GM12872 (cell line): Measurements from ENCODE around the gene PDLIM7.

Experiments used
- TF ChIP-seq, protein P1 (sequence below): IDR thresholded peaks from 3 replicates; pipeline ENCODE4 v1.5.1; 2011; ENCODE audit warnings: low read depth, mild to moderate bottlenecking, low read length, moderate library complexity; ENCODE audit not compliant: insufficient read depth

PDLIM7 gene

DNA sequence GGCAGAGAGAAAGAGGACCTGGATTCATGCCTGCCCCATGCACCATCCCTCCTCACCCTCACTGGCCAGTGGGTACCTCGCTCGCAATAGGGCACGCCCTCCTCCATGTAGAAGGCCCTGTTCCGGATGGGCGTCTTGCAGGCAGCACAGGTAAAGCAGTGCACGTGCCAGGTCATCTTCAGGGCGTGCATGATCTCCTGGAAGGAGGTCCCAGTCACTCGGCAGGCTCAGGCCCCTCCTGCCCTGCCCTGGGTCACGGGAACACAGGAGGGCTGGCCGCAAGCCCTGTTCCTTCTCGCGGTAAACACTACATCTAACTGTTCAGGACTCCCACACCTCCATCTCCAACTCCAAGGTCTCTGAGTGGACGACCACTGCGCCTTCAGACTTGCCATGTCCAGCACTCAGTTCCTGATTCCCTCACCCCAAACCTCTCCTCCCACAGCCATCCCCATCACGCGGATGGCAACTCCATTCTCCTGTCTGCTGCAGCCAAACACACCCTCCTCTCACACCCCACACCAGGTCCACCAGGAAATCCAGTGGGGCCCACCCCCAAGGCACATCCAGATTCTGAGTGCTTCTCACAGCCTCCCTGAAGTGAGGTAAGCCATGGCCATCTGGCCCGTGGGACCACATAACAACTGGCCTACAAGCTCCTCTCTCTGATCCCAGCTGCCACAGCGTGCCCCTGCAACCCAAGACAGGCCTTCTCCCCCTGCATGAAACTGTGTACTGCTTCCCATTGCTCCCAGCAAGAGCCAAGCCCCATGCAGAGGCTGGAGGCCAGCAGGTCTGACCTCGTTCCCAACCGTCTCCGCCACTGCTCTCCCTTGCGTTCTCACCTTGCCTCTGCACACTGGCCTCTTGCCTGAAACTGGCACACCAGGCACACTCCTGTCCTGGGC lies 13.2 kb downstream of the PDLIM7 start:
- TF ChIP-seq, protein P1, sequence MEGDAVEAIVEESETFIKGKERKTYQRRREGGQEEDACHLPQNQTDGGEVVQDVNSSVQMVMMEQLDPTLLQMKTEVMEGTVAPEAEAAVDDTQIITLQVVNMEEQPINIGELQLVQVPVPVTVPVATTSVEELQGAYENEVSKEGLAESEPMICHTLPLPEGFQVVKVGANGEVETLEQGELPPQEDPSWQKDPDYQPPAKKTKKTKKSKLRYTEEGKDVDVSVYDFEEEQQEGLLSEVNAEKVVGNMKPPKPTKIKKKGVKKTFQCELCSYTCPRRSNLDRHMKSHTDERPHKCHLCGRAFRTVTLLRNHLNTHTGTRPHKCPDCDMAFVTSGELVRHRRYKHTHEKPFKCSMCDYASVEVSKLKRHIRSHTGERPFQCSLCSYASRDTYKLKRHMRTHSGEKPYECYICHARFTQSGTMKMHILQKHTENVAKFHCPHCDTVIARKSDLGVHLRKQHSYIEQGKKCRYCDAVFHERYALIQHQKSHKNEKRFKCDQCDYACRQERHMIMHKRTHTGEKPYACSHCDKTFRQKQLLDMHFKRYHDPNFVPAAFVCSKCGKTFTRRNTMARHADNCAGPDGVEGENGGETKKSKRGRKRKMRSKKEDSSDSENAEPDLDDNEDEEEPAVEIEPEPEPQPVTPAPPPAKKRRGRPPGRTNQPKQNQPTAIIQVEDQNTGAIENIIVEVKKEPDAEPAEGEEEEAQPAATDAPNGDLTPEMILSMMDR, result no peak

DNA sequence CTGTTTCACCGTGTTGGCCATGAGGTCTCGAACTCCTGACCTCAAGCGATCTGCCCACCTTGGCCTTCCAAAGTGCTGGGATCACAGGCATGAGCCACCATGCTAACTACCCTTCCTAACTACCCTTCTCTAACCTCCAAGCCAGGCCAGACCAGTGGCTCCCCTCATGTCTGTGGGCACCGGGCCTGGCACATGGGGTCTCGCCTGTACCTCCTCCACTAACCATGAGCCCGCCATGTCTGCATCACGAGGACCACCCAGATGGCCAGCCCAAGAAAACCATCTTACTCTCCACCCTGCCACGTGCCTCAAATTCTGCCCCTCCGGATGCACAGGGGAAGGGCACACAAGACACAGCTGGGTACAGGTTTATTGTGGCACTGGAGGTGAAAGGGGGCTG lies 14.4 kb downstream of the PDLIM7 start:
- TF ChIP-seq, protein P1, result no peak

DNA sequence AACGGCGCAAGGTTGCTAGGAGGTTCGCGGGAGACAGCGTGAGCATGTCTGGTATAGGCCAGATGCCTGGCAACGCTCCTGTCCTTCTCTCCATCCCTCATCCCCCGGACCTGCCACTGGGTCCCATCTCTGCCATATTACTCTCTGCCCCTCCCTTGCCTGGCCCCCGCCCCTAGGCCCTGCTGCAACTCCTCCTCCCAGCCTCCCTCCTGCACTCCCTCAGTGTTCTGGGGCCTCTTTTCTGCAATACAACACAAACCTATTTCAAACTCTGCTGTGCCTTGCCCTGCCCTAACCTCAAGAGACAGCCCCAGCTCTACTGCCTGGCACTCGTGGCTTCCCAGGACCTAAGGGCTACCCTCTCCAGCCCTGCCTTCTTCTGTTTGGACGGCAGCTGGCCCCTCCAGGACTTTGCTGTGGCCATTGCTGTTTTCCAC lies 15.0 kb downstream of the PDLIM7 start:
- TF ChIP-seq, protein P1, result no peak

DNA sequence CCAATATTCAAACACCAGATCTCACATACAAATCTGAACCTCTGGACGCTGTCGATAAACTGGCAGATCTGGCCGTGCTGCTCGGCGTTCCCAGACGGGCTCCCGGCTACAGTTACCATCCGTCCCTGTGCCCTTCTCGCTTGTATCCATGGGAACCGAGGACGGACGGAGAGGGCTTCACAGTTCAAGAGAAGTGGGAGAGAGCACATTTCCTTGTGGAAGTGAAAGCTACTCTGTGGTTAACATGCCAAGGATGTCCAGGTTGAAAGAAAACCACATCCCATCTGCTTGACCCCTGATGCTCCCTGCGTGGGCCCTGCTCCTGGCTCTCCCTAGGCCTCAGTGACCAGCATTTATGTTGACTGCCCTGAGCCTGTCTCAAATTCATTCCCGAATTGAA lies 17.6 kb downstream of the PDLIM7 start:
- TF ChIP-seq, protein P1, result no peak

DNA sequence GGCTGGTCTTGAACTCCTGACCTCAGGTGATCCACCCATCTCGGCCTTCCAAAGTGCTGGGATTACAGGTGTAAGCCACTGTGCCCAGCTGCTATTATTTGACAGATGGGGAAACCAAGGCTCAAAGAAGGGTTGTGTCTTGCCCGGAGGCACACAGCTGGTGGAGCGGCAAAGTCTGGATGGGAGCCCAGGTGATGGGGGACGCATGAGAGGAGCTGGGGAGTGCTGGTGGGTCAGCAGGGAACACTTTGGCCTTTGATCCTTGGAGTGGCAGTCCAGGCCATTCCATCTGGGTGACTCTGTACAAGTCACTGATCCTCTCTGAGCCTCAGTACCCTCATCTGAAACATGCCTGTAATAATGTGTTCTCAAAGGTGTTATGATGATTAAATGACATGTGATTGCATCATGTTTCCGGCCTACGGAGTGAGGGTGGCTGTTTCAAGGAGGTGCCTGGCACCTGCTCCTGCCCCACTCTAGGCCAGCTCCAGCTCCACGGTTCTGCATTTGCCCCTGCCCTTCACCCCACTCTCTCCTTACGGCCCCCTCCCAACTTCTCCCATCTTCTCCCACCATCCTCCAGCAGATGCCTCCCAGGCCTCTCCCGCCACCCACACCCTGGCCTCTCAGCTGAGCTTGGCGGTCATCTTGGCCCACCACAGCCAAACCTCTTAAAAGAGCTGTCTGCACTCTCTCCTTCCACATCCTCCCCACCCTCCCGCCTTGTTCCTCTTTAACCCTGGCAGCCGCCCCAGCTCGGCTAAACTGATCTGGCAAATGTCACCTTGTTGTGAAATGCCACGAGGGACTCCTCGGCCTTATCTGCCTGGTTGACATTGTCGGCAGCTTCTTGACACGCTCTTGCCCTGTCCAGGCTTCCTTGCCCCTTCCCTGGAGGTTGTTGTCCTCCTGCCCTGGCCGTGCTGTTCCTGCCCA lies 18.4 kb downstream of the PDLIM7 start:
- TF ChIP-seq, protein P1, result no peak

DNA sequence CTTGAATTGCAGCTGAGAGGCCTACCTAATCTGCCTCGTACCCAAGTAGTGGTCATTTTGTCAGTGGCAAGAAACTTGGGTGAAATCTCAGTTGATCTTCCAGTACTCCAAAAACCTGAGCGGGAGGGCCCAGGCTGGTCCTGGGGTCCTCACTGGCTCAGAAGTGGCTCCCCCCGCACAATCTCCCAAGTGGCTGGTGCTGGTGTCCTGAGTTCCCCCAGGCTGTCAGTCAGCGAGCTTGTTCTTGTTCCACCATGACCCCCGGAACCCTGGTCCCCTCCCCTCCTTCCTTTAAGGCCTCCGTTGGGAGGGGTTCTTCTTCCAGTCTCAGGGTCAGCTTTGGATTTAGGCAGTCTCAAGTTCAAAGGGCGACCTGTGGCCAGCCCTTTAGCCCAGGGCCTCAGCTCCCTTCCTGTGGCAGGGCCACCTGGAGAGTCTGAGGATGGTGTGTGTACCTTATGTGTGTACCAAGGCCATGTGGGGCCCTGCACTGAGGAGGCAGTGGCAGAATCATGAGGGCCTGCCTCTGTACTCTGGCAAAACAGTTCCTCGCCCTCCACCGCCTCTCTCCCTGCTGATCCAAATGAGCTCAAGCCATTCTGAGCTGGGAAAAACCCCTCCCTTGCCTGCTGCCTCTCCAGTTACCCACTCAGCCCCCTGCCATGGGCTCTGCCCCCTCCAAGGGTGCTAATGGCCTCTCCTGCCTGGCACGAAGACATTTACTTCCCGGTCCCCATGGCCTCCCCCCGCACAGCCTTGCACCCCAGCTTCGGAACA lies 19.5 kb downstream of the PDLIM7 start:
- TF ChIP-seq, protein P1, result no peak
